Activated CD8-positive, alpha-beta memory T cell treated with anti-CD3 and anti-CD28 coated beads, Interleukin-2, amount 50 U/mL, for 4 hours (primary cell): ENCODE results near the gene TXK.

Experiments used
- DNase-seq: peaks from one replicate; pipeline ENCODE4 v3.0.0-alpha.2; 2020

Gene TXK

GRCh38 chr4:48133669-48134068, 381 bp downstream of the TXK start:
- DNase-seq, result no peak

- no peak for DNase-seq
These were observed 2.3 kb downstream of the TXK start for GRCh38 chr4:48131736-48132135.

GRCh38 chr4:48130100-48130499, 4.0 kb downstream of the TXK start:
- no peak for DNase-seq

GRCh38 chr4:48129307-48130014, 4.6 kb downstream of the TXK start:
- DNase-seq, result peak; percentile 36

- DNase-seq, result peak; percentile 67
These were observed 6.2 kb downstream of the TXK start for GRCh38 chr4:48127682-48128404.

- no peak for DNase-seq
These were observed 6.8 kb downstream of the TXK start for GRCh38 chr4:48127231-48127630.

GRCh38 chr4:48126621-48127020, 7.4 kb downstream of the TXK start:
- no peak for DNase-seq

- DNase-seq, result no peak
These were observed 9.2 kb downstream of the TXK start for GRCh38 chr4:48124870-48125269.

- no peak for DNase-seq
These were observed 11.3 kb downstream of the TXK start for GRCh38 chr4:48122756-48123155.

GRCh38 chr4:48121180-48121579, 12.9 kb downstream of the TXK start:
- DNase-seq, result no peak

GRCh38 chr4:48120132-48120531, 13.9 kb downstream of the TXK start:
- DNase-seq, result no peak

GRCh38 chr4:48119646-48120045, 14.4 kb downstream of the TXK start:
- no peak for DNase-seq

- no peak for DNase-seq
These were observed 16.0 kb downstream of the TXK start for GRCh38 chr4:48118081-48118480.

GRCh38 chr4:48116582-48116981, 17.5 kb downstream of the TXK start:
- no peak for DNase-seq

GRCh38 chr4:48114412-48114811, 19.6 kb downstream of the TXK start:
- DNase-seq, result no peak

- no peak for DNase-seq
These were observed 21.9 kb downstream of the TXK start for GRCh38 chr4:48112017-48112667.

- DNase-seq, result no peak
These were observed 23.5 kb downstream of the TXK start for GRCh38 chr4:48110452-48110978.

- DNase-seq, result no peak
These were observed 24.4 kb downstream of the TXK start for GRCh38 chr4:48109413-48110263.

GRCh38 chr4:48108309-48109073, 25.6 kb downstream of the TXK start:
- DNase-seq, result no peak

GRCh38 chr4:48105230-48105629, 28.8 kb downstream of the TXK start:
- DNase-seq, result no peak

- DNase-seq, result no peak
These were observed 30.4 kb downstream of the TXK start for GRCh38 chr4:48103483-48104139.

- DNase-seq, result no peak
These were observed 31.7 kb downstream of the TXK start for GRCh38 chr4:48102303-48102702.
